ENCODE data around the gene ZNF33A.

The ZNF33A gene

GRCh38 chr10:38010119-38010903, at the start of gene ZNF33A:
TSS of gene ZNF33A (plus strand) at chr10:38010675. CDS start at chr10:38012342, 1,667 bp downstream.
- peak; percentile 87 for DNase-seq (ENCODE audit: low read depth)
- peak within 1 kb of the TSS; percentile 86 for H3K4me3 ChIP-seq (ENCODE audit: low read depth, low read length)
- TF ChIP-seq CTCF (IDR thresholded peaks at IDR 0.05; ENCODE audit: low read depth, low read length, missing control alignments), result no peak

GRCh38 chr10:37965006-37965405, 45.5 kb upstream of the ZNF33A start:
- DNase-seq (ENCODE audit: low read depth), result no peak
- no peak overlapping the region for H3K4me3 ChIP-seq (ENCODE audit: low read depth, low read length)
- no peak for TF ChIP-seq CTCF (IDR thresholded peaks at IDR 0.05; ENCODE audit: low read depth, low read length, missing control alignments)

- TF ChIP-seq CTCF (IDR thresholded peaks at IDR 0.05; ENCODE audit: low read depth, low read length, missing control alignments), result no peak
- DNase-seq (ENCODE audit: low read depth), result no peak
- no peak overlapping the region for H3K4me3 ChIP-seq (ENCODE audit: low read depth, low read length)
These were observed 38.1 kb upstream of the ZNF33A start for GRCh38 chr10:37972396-37972795.

- DNase-seq (ENCODE audit: low read depth), result no peak
- no peak for TF ChIP-seq CTCF (IDR thresholded peaks at IDR 0.05; ENCODE audit: low read depth, low read length, missing control alignments)
- peak overlapping the region; percentile 91 for H3K4me3 ChIP-seq (ENCODE audit: low read depth, low read length)
These were observed 35.0 kb upstream of the ZNF33A start for GRCh38 chr10:37975401-37975991.

GRCh38 chr10:37976091-37976879, 34.2 kb upstream of the ZNF33A start, which contains the start of gene ZNF25:
TSS of gene ZNF25 (minus strand) at chr10:37976647. CDS start at chr10:37971722, 4,925 bp downstream.
- H3K4me3 ChIP-seq (ENCODE audit: low read depth, low read length), result peak within 1 kb of the TSS; percentile 91
- DNase-seq (ENCODE audit: low read depth), result peak; percentile 99
- TF ChIP-seq CTCF (IDR thresholded peaks at IDR 0.05; ENCODE audit: low read depth, low read length, missing control alignments), result peak; percentile 92

- peak overlapping the region; percentile 91 for H3K4me3 ChIP-seq (ENCODE audit: low read depth, low read length)
- DNase-seq (ENCODE audit: low read depth), result no peak
- no peak for TF ChIP-seq CTCF (IDR thresholded peaks at IDR 0.05; ENCODE audit: low read depth, low read length, missing control alignments)
These were observed 33.6 kb upstream of the ZNF33A start for GRCh38 chr10:37976880-37977203.
